Coronary artery (tissue), 2 donors: ENCODE data around the gene P2RY12.

Experiments
- DNase-seq: peaks from one replicate; pipeline ENCODE4 v3.0.0-alpha.2; 2017; ENCODE audit warnings: low spot score
- H3K27ac ChIP-seq, 2 donors: fragments of 200-600 bp; sonication (generic); one replicate each; pipeline ENCODE4 v1.5.1; 2016 to 2019
- H3K4me3 ChIP-seq: fragments of 200-600 bp; sonication (generic); 2 replicates; pipeline ENCODE4 v1.5.1; 2016; ENCODE audit warnings: mild to moderate bottlenecking, moderate library complexity
- TF ChIP-seq, protein P1 (sequence below): fragments of 200-600 bp; sonication (generic); IDR thresholded peaks from one replicate; pipeline ENCODE4 v1.5.1; 2019; ENCODE audit warnings: antibody characterized with exemption

The P2RY12 gene

DNA sequence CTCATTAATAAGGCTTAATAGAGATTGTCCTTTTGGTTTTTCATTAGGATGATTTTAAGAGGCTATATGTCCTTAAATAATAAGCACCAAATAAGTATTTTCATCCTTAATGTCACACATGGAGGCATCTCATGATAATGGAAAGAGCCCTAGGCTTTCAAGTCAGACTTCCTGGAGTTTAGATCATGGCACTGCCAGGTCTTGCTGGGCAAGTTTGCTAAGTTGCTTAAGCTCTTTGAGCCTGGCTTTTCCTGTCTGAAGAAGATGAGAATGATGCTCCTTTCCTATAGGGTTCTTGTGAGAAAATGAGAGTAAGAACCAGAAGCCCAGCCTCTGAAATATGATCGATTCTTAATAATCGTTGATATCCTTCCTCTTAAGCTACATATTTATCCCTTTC, 23.4 kb upstream of the P2RY12 start:
- H3K4me3 ChIP-seq = no peak overlapping the region
- DNase-seq = no peak
- TF ChIP-seq, protein P1, sequence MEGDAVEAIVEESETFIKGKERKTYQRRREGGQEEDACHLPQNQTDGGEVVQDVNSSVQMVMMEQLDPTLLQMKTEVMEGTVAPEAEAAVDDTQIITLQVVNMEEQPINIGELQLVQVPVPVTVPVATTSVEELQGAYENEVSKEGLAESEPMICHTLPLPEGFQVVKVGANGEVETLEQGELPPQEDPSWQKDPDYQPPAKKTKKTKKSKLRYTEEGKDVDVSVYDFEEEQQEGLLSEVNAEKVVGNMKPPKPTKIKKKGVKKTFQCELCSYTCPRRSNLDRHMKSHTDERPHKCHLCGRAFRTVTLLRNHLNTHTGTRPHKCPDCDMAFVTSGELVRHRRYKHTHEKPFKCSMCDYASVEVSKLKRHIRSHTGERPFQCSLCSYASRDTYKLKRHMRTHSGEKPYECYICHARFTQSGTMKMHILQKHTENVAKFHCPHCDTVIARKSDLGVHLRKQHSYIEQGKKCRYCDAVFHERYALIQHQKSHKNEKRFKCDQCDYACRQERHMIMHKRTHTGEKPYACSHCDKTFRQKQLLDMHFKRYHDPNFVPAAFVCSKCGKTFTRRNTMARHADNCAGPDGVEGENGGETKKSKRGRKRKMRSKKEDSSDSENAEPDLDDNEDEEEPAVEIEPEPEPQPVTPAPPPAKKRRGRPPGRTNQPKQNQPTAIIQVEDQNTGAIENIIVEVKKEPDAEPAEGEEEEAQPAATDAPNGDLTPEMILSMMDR = no peak
- no peak overlapping the region for H3K27ac ChIP-seq

DNA sequence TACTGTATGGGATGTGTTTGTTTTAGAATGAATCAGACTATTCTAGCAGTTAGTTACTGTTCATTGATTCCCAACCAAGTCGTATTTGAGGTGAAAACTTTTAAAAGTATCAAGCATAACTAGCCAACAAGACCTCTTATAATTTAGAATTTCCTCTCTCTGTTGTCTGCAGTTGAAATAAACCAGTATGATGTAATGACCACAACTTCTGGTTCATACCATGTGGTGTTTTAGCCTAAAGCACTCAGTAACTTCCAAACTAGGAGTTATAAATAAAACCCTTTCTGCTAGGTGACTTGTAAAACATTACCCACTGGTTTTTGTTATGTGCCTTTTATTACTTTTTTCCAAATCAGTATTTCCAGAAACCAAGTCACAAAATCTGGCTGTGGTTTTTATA, 19.8 kb upstream of the P2RY12 start:
- DNase-seq = no peak
- TF ChIP-seq, protein P1 = no peak
- no peak overlapping the region for H3K4me3 ChIP-seq
- no peak overlapping the region for H3K27ac ChIP-seq

DNA sequence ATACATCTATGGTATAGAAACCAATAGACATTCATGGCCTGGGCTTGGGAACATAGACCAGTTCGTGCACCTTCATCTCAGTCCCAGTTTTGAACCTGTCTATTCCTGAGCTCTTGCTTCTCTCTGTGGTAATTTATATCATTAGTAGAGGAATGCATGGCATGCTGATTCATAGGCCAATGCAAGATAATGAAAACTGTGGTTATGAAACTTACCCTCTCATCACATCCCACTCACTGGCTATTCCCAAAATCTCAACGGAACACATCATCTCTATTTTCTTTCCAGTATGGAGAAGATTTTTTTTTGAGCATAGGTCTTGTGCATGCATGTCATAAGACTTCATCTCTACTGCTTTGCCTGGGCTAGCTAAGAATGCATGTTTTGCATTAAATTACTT, 18.7 kb upstream of the P2RY12 start:
- TF ChIP-seq, protein P1 = no peak
- Histone ChIP-seq H3K27ac (no peak overlapping the region), H3K4me3 (no peak overlapping the region)
- DNase-seq = no peak

DNA sequence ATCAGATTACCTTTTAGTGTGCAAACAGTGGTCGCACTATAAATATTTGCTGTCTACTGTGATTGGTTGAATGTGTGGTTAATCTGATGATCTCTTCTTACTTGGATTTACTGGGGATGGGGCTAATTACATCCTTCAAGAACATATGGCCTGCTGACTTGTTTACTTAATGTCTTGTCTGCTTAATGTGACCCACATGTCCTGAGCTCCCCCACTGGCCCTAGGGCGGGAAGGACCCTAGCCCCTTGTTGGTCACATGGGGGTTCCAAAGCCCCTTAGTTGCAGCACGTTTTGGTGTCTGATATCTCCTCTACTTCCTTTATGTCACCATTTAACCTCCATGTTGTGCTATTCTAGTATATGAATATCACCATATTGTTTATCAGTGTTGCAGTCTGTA, 17.8 kb upstream of the P2RY12 start:
- no peak for DNase-seq
- Histone ChIP-seq H3K27ac (no peak overlapping the region), H3K4me3 (no peak overlapping the region)
- TF ChIP-seq, protein P1 = no peak

DNA sequence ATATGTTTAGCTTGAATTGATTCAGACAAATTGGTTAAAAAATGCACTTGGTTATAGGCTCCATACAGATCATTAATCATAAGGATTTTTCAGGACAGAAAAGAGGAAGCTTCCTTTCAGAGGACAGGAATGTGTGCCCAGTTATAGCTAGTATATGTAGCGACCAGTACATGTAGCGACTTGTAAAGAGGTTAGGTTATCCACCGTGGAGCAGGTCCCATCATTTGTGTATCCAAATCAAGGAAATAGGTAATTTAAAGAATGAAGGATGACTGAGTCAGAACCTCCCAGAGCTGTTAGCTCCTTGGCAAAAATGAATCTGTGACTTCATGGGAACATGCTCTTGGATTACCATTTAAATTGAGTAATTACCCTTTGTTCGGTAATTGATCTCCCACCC, 15.8 kb upstream of the P2RY12 start:
- DNase-seq = no peak
- no peak overlapping the region for H3K4me3 ChIP-seq
- TF ChIP-seq, protein P1 = no peak
- H3K27ac ChIP-seq = no peak overlapping the region

DNA sequence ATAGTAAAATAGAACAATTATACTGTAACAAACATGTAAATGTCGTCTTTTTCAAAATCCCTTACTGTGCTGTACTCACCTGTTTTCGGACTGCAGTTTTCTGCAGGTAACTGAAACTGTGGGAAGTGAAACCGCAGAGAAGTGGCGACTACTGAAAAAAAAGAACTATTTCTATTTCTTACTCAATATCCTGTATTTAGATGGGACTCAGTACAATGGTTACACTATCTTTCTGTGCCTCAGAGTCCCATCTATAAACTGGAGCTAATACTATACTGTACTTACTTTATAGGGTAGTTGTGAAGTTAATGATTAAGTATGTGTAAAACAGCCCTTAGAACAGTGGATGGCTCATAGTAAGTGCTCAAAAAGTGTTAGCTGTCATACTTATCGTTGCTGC, 14.3 kb upstream of the P2RY12 start:
- TF ChIP-seq, protein P1 = no peak
- no peak for DNase-seq
- no peak overlapping the region for H3K27ac ChIP-seq
- H3K4me3 ChIP-seq = no peak overlapping the region

DNA sequence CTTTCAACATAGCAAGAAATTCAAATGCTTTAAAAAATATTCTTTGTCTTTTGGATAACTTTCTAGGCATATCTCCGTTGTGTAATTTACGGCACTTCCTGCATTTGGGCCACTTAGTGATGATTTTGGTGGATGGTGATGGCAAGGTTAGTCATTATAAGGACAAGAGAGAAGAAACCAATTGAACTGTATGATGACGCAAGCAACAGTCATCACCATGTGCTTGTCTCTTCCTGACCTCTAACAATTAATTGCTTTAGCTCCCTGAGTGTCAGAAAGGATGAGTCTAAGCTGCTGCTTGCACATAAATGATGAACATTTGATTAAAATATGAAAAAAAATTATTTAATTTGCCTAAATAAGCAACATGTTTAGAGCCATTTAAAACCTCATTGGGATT, 11.3 kb upstream of the P2RY12 start:
- Histone ChIP-seq H3K4me3 (no peak overlapping the region), H3K27ac (no peak overlapping the region)
- TF ChIP-seq, protein P1 = no peak

More for the DNA sequence above, 11.3 kb upstream of the P2RY12 start:
- DNase-seq = no peak
